ENCODE data around the gene MYZAP. TPM values are rescaled to one million over a fixed set of nuclear protein-coding genes. Genes with fewer than 3 reads are reported as not detected.

Gene MYZAP
- total and polyA plus RNA-seq, 11 donors = 280 to 1,065 (median 610) TPM

DNA sequence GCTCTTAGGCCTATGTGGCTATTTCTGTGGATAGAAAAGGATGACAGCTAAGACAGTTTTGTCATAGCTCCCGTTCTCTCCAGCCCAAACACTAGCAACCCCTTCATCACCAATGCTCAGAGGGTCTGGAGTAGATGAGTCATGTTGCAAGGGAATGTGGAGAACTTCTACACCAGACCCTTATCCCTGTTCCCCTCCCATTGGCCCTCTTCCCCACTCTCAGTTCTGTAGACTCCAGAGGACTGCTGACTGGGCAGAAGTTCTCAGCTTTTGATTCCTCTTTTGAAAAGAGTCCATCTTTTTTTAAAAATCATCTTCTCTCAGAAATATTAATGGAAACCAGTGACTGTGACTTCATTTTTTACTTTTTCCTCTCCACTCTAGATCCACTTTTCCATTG, 2.4 kb upstream of the MYZAP start:
- intact Hi-C loops (cut with DNase I) = no loop called here
- Histone ChIP-seq H3K36me3 (no peaks in the 10 kb centered on the region), H3K27me3 (peaks cover 0 to 6% (median 0%) of the 10 kb centered on the region in 9 donors), H3K4me3 (no peak overlapping the region), H3K9me3 (no peaks in the 10 kb centered on the region), H3K4me1 (peaks cover 0 to 39% (median 16%) of the 10 kb centered on the region in 12 donors), H3K27ac (peak overlapping the region in 6 of 12 donors; percentile 23 to 83 (median 24))
- WGBS, 4 donors = 42 to 78% (median 63%) methylated on average over 1 of the region's 1 CpG
- TF ChIP-seq POLR2A (IDR thresholded peaks at IDR 0.05) = no peak
- TF ChIP-seq, protein P1, sequence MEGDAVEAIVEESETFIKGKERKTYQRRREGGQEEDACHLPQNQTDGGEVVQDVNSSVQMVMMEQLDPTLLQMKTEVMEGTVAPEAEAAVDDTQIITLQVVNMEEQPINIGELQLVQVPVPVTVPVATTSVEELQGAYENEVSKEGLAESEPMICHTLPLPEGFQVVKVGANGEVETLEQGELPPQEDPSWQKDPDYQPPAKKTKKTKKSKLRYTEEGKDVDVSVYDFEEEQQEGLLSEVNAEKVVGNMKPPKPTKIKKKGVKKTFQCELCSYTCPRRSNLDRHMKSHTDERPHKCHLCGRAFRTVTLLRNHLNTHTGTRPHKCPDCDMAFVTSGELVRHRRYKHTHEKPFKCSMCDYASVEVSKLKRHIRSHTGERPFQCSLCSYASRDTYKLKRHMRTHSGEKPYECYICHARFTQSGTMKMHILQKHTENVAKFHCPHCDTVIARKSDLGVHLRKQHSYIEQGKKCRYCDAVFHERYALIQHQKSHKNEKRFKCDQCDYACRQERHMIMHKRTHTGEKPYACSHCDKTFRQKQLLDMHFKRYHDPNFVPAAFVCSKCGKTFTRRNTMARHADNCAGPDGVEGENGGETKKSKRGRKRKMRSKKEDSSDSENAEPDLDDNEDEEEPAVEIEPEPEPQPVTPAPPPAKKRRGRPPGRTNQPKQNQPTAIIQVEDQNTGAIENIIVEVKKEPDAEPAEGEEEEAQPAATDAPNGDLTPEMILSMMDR (IDR thresholded peaks at IDR 0.05) = no peak
- DNase-seq (no peak), ATAC-seq (no peak)

DNA sequence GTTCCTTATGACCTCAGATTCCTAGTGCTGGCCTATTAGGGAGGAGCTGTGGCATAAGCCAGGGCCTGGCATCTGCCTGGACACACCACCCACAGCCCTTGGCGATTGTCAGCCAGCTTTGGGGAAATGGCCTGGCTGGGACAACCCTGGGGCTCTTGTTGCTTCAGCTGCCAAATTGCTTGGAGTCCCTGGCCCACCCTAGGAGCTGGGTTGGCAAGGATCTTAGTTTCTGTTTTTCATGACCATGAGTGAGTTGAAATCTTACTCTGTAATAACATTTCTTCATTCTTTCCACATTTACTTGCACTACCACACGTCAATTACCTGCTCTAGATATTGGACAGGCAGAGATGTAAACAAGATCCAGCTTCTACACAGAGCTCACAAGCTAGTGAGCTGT, 1.9 kb upstream of the MYZAP start:
- Histone ChIP-seq H3K27me3 (peaks cover 0 to 6% (median 0%) of the 10 kb centered on the region in 9 donors), H3K4me3 (no peak overlapping the region), H3K27ac (peak overlapping the region in 6 of 12 donors; percentile 23 to 83 (median 24)), H3K4me1 (peaks cover 0 to 44% (median 17%) of the 10 kb centered on the region in 12 donors), H3K36me3 (no peaks in the 10 kb centered on the region), H3K9me3 (no peaks in the 10 kb centered on the region)
- intact Hi-C loops (cut with DNase I) = loop anchor here in 1 of 10 donors (2.0 kb wide), 1 partner anchor 21 kb away; no protein-coding TSS in a partner anchor
- DNase-seq (no peak), ATAC-seq (no peak)
- 55 to 69% (median 59%) methylated on average over 2 of the region's 2 CpGs for WGBS, 4 donors
- no peak for TF ChIP-seq POLR2A (IDR thresholded peaks at IDR 0.05)
- TF ChIP-seq, protein P1 (IDR thresholded peaks at IDR 0.05) = no peak

DNA sequence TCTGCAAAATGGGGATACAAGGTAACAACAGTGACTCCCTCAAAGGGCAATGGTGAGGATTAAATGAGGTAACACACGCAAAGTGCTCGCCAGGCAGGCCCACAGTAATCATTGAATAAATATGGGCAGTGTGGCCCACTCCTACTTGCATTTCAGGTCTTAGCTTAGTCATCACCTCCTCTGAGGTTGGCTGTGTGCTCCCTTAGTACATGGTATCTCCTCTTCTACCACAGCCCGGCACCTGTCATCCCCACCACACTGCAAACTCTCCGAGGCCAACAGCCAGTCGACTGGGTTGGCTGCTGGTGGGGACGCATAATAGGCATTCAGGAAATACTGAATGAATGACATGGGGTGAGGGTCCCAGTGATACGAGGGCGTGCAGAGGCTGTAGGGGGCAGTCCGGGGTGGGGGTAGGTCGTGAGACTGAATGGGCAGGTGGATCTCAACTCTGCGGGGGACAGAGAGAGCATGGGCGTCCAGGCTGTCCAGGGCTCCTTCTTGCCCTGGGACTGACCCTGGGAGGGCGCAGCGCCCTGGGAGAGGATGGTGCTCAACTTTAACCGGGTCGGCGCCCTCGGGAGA, 375 bp upstream of the MYZAP start:
- peaks cover 0 to 52% (median 19%) of the 10 kb centered on the region in 12 donors for H3K4me1 ChIP-seq
- TF ChIP-seq, protein P1 (IDR thresholded peaks at IDR 0.05) = no peak
- no peak for TF ChIP-seq POLR2A (IDR thresholded peaks at IDR 0.05)
- no peak for DNase-seq
- H3K4me3 ChIP-seq = peak overlapping the region; percentile 47 to 94 (median 75)
- H3K27me3 ChIP-seq = peaks cover 0 to 6% (median 0%) of the 10 kb centered on the region in 9 donors
- H3K27ac ChIP-seq = peak overlapping the region; percentile 79 to 96 (median 94)
- WGBS, 4 donors = 19 to 30% (median 20%) methylated on average over 12 to 18 of the region's 18 CpGs
- ATAC-seq = no peak
- intact Hi-C loops (cut with DNase I) = loop anchor here in 1 of 10 donors (2.0 kb wide), 1 partner anchor 23 kb away; no protein-coding TSS in a partner anchor
- no peaks in the 10 kb centered on the region for H3K9me3 ChIP-seq
- no peaks in the 10 kb centered on the region for H3K36me3 ChIP-seq

DNA sequence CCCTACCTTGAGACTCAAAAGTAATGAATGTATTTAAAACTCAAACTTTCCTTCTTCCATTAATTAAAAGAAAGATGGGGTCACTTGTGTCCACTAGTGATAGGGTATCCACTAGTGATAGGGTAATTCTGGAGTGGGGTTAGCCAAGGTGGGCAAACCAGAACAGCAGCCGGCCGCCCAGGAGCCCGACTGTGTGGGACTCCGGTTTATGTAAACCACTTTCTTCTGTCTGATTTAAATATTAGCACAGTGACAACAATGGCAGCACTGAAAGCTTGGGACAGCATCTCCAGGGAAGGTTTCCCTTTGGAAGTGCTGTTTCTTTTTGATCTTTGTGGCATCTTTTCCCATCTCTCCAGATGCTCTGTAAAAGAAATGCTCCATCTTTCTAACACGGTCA, 722 bp downstream of the MYZAP start:
- Histone ChIP-seq H3K27ac (peak overlapping the region; percentile 79 to 96 (median 94)), H3K36me3 (no peaks in the 10 kb centered on the region), H3K27me3 (peaks cover 0 to 6% (median 0%) of the 10 kb centered on the region in 9 donors), H3K4me3 (peak overlapping the region; percentile 47 to 94 (median 75)), H3K9me3 (no peaks in the 10 kb centered on the region), H3K4me1 (peaks cover 0 to 59% (median 29%) of the 10 kb centered on the region in 12 donors)
- no peak for DNase-seq
- no peak for ATAC-seq
- WGBS, 4 donors = 34 to 53% (median 38%) methylated on average over 5 of the region's 5 CpGs
- intact Hi-C loops (cut with DNase I) = loop anchor here in 1 of 10 donors (2.0 kb wide), 1 partner anchor 32 kb away; no protein-coding TSS in a partner anchor
- TF ChIP-seq POLR2A (IDR thresholded peaks at IDR 0.05) = no peak
- TF ChIP-seq, protein P1 (IDR thresholded peaks at IDR 0.05) = no peak

Measured in heart left ventricle (tissue), 16 donors.